Nucleus accumbens (tissue), 56 donors: ENCODE measurements around the gene TIGIT.

Experiments used
- DNase-seq, 56 donors: peaks; one replicate each; lab custom pipeline; 2025; lab: John Stamatoyannopoulos, UW

The TIGIT gene

DNA sequence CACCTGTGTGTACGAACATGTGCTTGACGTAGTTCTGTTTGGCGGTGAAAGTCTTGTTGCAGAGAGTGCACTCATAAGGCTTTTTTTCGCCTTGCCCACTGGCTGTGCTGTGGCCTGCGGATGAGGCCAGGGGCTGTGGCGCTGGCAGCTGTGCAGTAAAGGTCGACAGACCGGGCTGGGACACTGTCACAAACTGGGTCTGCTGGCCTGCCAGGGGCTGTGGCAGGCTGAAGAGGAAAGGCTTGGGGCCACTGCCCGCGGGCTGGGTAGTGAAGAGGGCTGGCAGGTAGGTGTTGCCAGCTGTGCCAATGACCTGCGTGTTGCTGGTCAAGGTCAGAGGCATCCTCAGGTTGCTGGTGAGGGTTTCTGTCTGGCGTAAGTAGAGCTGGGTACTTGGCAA, 56.4 kb downstream of the TIGIT start:
- no peak for DNase-seq

DNA sequence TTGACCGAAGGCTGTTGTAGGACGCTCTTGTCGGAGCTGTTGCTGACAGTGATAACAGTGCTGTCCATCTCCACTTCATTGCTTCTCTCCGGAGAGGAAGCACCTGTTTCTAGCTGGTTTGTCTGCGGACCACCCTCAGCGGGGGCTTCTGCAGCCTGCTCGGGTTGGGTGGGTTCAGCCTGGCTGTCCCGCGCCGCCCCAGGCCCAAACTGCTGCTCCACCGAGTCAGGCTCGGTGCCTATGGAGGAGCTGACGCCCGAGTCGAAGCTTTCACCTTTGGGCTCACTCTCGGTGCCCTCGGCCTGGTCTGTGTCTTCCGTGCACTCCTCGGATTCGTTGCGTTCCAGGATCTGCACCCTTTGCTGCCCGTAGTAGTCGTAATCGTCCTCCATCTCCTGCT, 56.9 kb downstream of the TIGIT start:
- no peak for DNase-seq

DNA sequence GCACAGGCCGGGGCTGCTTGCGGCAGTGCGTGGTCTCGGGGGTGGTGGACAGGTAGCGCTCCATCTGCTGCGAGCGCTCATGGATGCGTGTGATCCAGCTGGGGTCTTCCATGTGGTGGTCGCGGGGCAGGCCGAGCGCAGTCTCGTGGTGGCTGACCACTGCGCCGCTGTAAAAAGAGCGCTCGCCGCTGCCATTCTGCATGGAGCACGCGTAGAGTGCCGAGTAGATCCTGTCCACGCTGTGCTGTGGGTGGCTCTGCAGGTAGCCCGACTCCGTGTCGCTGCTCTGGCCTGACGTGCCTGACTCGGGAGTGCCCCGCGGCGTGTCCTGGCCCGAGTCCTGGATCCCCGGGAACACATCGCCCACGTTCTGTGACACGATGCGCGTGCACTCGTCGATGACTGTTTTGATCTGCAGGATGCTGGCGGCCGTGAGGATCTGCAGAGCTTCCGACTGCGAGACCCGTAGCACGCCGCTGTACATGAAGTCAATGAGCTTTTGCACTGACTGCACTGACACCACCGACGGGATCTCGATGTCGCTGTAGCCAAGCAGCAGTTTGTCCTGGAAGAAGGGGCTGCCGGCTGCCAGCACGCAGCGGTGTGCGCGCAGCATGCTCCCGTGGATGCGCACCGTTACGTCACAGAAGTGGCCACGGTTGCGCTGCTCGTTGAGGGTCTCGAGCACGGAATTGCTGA, 57.4 kb downstream of the TIGIT start:
- DNase-seq = no peak

DNA sequence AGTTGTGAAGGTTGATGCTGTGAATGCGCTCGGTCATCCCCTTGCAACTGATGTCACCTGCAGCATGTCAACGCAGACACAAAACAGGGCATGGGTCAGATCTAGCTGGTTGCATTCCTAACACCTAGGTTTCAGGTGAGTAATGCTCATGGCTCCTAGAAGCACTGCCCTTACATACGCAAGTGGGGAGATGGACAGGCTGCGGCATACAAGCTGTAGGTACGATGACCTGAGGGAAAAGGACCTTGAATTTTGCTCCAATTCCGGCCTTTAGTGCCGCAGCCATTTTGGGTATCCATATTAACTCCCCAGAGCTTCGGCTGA, 58.0 kb downstream of the TIGIT start:
- no peak for DNase-seq

DNA sequence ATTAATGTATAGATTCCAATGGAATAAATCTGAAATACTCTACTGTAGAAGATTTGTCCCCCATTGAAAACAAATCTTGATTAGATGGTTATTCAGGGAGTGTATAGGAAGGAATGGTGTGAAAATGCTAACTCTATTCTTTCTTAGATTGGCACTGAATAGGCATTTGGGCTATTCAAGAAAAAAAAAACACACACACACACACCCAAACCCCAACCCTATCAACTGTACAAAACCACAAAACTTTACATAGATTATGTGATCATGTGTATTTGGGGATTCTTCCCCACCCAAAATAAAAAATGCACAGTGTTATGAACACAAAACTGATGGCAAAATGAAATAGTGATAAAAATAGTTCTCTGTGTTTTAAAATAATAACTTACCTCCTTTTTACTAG, 61.8 kb downstream of the TIGIT start:
- DNase-seq = no peak

DNA sequence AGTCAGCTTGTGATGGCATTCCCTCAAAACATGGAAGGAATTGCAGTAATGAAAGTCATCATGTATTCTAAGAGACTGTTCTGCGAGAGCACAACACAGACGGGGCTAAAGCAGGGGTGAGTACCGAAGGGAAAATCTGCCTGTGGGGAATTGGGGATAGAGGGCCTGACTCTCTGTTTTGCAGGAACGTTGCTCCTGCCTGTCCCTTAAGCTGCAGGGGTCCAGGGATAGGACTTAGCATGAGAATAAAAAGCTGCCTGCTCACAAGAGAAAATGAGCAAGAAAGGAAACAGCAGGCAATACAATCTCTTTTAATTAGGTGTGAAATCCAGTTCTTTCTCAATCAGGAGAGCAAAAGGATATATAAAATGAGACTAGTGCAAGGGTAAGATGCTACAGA, 62.2 kb downstream of the TIGIT start:
- DNase-seq = no peak

DNA sequence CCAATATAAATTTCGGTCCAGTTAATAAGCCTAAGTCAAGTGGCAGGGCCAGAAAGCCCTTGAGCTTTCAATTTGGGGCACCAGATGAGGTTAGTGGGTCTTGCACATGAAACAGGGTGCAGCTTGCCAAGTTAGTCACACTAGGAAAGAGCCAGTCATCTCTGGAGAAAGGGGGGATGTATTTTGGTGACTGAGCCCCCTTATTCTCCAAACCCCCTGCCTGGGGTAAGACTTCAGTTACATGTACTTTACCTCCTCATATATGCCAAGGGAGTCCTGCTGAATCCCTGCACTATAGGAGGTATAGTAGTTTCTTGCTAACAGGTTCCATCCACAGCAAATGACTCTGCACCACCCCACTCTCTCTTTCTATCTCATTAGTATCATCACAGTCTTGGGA, 62.7 kb downstream of the TIGIT start:
- DNase-seq = no peak
